ENCODE measurements around the gene SMPX.
"Not testable (repeated sequence)": the region's sequence is repeated elsewhere in the genome, so short reads cannot be mapped to it uniquely, and the experiment has no call there.

The SMPX gene
- 0 reads per million in 4 experiments for total RNA-seq

- no peak for DNase-seq
Measured at GRCh38 chrX:21757960-21758359, at the start of gene SMPX. TSS of gene SMPX (minus strand) at chrX:21758116. CDS start at chrX:21754290, 3,826 bp downstream.

GRCh38 chrX:21806691-21807090, 48.8 kb upstream of the SMPX start:
- no peak for DNase-seq

GRCh38 chrX:21802839-21803238, 44.9 kb upstream of the SMPX start:
- DNase-seq, result no peak

GRCh38 chrX:21802054-21802670, 44.2 kb upstream of the SMPX start:
- no peak for DNase-seq

GRCh38 chrX:21800344-21800770, 42.4 kb upstream of the SMPX start:
- DNase-seq, result no peak

GRCh38 chrX:21799767-21800166, 41.9 kb upstream of the SMPX start:
- DNase-seq, result no peak

- DNase-seq, result no peak
Measured at GRCh38 chrX:21798677-21799219, 40.8 kb upstream of the SMPX start.

GRCh38 chrX:21781976-21782375, 24.1 kb upstream of the SMPX start:
- no peak for DNase-seq

- DNase-seq, result no peak
Measured at GRCh38 chrX:21781525-21781924, 23.6 kb upstream of the SMPX start.

GRCh38 chrX:21779095-21779494, 21.2 kb upstream of the SMPX start:
- DNase-seq, result no peak

- DNase-seq, result no peak
Measured at GRCh38 chrX:21778236-21778635, 20.3 kb upstream of the SMPX start.

GRCh38 chrX:21775128-21775527, 17.2 kb upstream of the SMPX start:
- not testable (repeated sequence) for DNase-seq

- not testable (repeated sequence) for DNase-seq
Measured at GRCh38 chrX:21773036-21773435, 15.1 kb upstream of the SMPX start.

GRCh38 chrX:21770631-21771321, 12.9 kb upstream of the SMPX start:
- DNase-seq, result no peak

- DNase-seq, result no peak
Measured at GRCh38 chrX:21766101-21766500, 8.2 kb upstream of the SMPX start.

- no peak for DNase-seq
Measured at GRCh38 chrX:21764008-21764407, 6.1 kb upstream of the SMPX start.

- no peak for DNase-seq
Measured at GRCh38 chrX:21758488-21758887, 572 bp upstream of the SMPX start.

GRCh38 chrX:21756785-21757529, 959 bp downstream of the SMPX start:
- DNase-seq, result no peak

- no peak for DNase-seq
Measured at GRCh38 chrX:21749924-21750323, 8.0 kb downstream of the SMPX start.

- DNase-seq, result no peak
Measured at GRCh38 chrX:21748235-21748634, 9.7 kb downstream of the SMPX start.

- no peak for DNase-seq
Measured at GRCh38 chrX:21747558-21747957, 10.4 kb downstream of the SMPX start.

- DNase-seq, result peak; percentile 7
Measured at GRCh38 chrX:21745756-21746155, 12.2 kb downstream of the SMPX start.

- DNase-seq, result no peak
Measured at GRCh38 chrX:21744721-21745120, 13.2 kb downstream of the SMPX start.

GRCh38 chrX:21744060-21744459, 13.9 kb downstream of the SMPX start:
- DNase-seq, result no peak

Data from effector CD8-positive, alpha-beta T cell (primary cell).